Measurements from ENCODE around the gene HCN4. TPM values are rescaled to one million over a fixed set of nuclear protein-coding genes. Genes with fewer than 3 reads are reported as not detected.

HCN4 gene
- total RNA-seq, 3 donors from 2014 or later (not counting 1 experiment from before 2014, with no cell fraction given) = not detected

DNA sequence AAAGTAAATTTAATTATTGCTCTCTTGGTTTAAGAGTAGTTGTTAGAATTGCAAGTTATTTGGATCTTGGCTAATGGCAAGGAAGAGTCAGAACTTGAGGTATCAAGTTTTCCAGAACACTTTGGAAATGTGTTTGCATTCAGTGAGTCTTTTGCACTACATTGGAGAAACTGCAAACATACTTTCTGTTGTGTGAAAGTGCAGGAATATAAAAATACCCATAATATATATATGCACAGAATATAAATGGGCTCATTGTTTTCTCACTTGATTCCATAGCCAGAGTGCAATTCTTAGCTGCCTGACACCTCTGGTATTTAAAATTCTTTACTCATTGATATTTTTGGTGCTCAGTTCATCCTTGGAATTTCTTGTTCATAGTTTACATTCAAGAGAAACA lies 92.9 kb downstream of the HCN4 start:
- no peak overlapping the region for H3K4me3 Mint-ChIP-seq
- no peak overlapping the region for H3K4me3 ChIP-seq (ENCODE audit: low read length)
- intact Hi-C loops (cut with micrococcal nuclease) = no loop called here
- H3K27me3 Mint-ChIP-seq (ENCODE audit: low read depth in 2 of 2) = no peaks in the 10 kb centered on the region
- H3K36me3 Mint-ChIP-seq = no peaks in the 10 kb centered on the region
- DNase-seq (no peak), ATAC-seq (no peak)
- H3K36me3 ChIP-seq (ENCODE audit: control insufficient read depth, insufficient read depth, low read length) = no peaks in the 10 kb centered on the region
- TF ChIP-seq, protein P1, sequence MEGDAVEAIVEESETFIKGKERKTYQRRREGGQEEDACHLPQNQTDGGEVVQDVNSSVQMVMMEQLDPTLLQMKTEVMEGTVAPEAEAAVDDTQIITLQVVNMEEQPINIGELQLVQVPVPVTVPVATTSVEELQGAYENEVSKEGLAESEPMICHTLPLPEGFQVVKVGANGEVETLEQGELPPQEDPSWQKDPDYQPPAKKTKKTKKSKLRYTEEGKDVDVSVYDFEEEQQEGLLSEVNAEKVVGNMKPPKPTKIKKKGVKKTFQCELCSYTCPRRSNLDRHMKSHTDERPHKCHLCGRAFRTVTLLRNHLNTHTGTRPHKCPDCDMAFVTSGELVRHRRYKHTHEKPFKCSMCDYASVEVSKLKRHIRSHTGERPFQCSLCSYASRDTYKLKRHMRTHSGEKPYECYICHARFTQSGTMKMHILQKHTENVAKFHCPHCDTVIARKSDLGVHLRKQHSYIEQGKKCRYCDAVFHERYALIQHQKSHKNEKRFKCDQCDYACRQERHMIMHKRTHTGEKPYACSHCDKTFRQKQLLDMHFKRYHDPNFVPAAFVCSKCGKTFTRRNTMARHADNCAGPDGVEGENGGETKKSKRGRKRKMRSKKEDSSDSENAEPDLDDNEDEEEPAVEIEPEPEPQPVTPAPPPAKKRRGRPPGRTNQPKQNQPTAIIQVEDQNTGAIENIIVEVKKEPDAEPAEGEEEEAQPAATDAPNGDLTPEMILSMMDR (IDR thresholded peaks at IDR 0.05) = no peak
- no peak overlapping the region for H3K27ac Mint-ChIP-seq
- H3K4me1 ChIP-seq (ENCODE audit: control insufficient read depth, insufficient read depth, low read length) = no peaks in the 10 kb centered on the region
- H3K27ac ChIP-seq (ENCODE audit: low read length) = no peak overlapping the region
- H3K9me3 ChIP-seq (ENCODE audit: control insufficient read depth, insufficient read depth, low read length) = no peaks in the 10 kb centered on the region
- no peaks in the 10 kb centered on the region for H3K27me3 ChIP-seq (ENCODE audit: control insufficient read depth, insufficient read depth, low read length)
- peaks cover 5% of the 10 kb centered on the region in 2 donors for H3K4me1 Mint-ChIP-seq
- H3K9me3 Mint-ChIP-seq = no peaks in the 10 kb centered on the region

DNA sequence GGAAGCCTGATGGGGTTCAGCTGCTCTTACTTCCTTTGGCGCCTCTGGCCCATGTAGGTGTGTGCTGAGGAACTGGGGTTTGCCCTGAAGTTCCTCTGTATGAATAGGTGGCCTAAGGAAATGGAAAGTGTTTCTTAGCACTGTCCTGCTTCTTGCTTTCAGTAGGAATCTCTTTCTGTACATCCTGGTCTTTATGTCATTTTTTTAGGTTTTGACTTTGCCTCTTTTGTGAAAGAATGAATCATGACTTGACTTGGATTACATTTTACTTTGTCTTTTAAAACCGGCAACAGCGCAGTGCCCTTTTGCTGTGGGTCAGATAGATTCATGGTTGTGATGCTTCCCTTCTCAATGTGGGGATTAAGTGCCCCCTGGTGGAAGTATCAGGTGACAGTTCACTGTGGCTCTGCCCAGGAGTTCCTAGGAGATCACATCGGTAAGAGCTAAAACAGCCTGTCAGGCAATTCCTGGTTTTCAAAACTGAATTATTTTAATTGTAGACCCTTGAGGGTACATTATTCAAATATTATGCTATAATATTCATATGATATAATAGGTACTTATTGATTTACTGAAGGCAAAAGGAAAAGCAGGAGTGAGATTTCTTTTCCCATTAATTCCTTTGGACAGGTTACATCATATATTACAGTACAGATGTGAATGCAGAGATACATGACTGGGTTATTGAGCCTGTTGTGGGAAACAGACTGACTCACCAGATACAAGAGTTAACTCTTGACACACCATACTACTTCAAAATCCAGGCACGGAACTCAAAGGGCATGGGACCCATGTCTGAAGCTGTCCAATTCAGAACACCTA lies 95.4 kb downstream of the HCN4 start:
- TF ChIP-seq, protein P1 (IDR thresholded peaks at IDR 0.05) = peak; percentile 86
- no peaks in the 10 kb centered on the region for H3K27me3 Mint-ChIP-seq (ENCODE audit: low read depth in 2 of 2)
- H3K4me3 ChIP-seq (ENCODE audit: low read length) = no peak overlapping the region
- H3K27ac ChIP-seq (ENCODE audit: low read length) = no peak overlapping the region
- H3K36me3 Mint-ChIP-seq = peaks cover 7% of the 10 kb centered on the region
- ATAC-seq (peak; percentile 64 to 77 (median 71)), DNase-seq (peak in 1 of 2 donors; percentile 69)
- no peaks in the 10 kb centered on the region for H3K36me3 ChIP-seq (ENCODE audit: control insufficient read depth, insufficient read depth, low read length)
- intact Hi-C loops (cut with micrococcal nuclease) = loop anchor here (1.0 to 5.0 kb wide), 3 partner anchors 32 to 551 kb away; no protein-coding TSS in a partner anchor
- H3K27ac Mint-ChIP-seq = no peak overlapping the region
- H3K9me3 Mint-ChIP-seq = no peaks in the 10 kb centered on the region
- H3K4me1 Mint-ChIP-seq = peaks cover 5% of the 10 kb centered on the region in 2 donors
- 8% methylated on average over 4 of the region's 5 CpGs for WGBS (ENCODE audit: insufficient coverage)
- H3K4me1 ChIP-seq (ENCODE audit: control insufficient read depth, insufficient read depth, low read length) = no peaks in the 10 kb centered on the region
- H3K4me3 Mint-ChIP-seq = no peak overlapping the region
- no peaks in the 10 kb centered on the region for H3K9me3 ChIP-seq (ENCODE audit: control insufficient read depth, insufficient read depth, low read length)
- H3K27me3 ChIP-seq (ENCODE audit: control insufficient read depth, insufficient read depth, low read length) = no peaks in the 10 kb centered on the region

DNA sequence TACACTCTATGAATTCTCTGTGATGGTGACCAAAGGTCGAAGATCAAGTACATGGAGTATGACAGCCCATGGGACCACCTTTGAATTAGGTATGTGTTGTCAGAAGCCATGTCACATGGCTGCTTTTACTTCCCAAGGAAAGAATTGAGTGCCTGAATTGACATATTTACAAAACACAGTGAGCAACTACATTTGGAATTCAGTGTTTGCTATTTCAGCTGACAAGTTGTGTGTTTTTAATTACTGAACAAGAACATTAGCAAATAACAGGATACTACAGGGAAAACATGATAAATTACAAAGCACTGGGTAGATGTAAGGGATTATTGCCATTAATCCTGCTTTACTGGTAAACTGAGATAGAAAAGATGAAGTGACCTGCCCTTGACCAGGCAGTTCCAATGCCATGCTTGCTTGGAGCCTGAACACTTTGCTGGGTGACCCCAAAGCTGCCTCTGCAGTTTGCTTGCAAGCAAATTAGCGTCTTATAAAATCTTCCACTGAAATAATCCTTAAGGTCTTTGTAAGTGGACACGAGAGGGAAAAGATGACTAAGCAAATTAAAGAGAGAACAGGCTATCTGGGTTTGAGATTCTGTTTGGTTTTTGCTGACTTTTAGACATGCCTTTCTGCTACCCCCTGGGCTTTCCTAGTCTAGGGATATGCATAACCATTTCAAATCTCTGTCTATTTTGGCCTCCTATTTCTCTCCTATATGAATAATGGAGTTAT lies 98.2 kb downstream of the HCN4 start:
- peaks cover 7% of the 10 kb centered on the region for H3K36me3 Mint-ChIP-seq
- intact Hi-C loops (cut with micrococcal nuclease) = loop anchor here (5.0 kb wide), 1 partner anchor 473 kb away; no protein-coding TSS in a partner anchor
- 75% methylated on average over 3 of the region's 3 CpGs for WGBS (ENCODE audit: insufficient coverage)
- Histone ChIP-seq H3K4me3 (ENCODE audit: low read length) (no peak overlapping the region), H3K27me3 (ENCODE audit: control insufficient read depth, insufficient read depth, low read length) (no peaks in the 10 kb centered on the region), H3K9me3 (ENCODE audit: control insufficient read depth, insufficient read depth, low read length) (no peaks in the 10 kb centered on the region), H3K4me1 (ENCODE audit: control insufficient read depth, insufficient read depth, low read length) (no peaks in the 10 kb centered on the region), H3K36me3 (ENCODE audit: control insufficient read depth, insufficient read depth, low read length) (no peaks in the 10 kb centered on the region), H3K27ac (ENCODE audit: low read length) (no peak overlapping the region)
- TF ChIP-seq, protein P1 (IDR thresholded peaks at IDR 0.05) = no peak
- DNase-seq (no peak), ATAC-seq (no peak)
- no peak overlapping the region for H3K27ac Mint-ChIP-seq
- no peaks in the 10 kb centered on the region for H3K27me3 Mint-ChIP-seq (ENCODE audit: low read depth in 2 of 2)
- H3K4me3 Mint-ChIP-seq = no peak overlapping the region
- H3K9me3 Mint-ChIP-seq = no peaks in the 10 kb centered on the region
- H3K4me1 Mint-ChIP-seq = peaks cover 5% of the 10 kb centered on the region in 2 donors

Other genes with a start within 250 kb of the HCN4 start
- not detected for gene REC114, start 74.2 kb upstream of the HCN4 start, total RNA-seq

Measured in natural killer cell (primary cell).